Loucy (cell line): ENCODE data around the gene ADAMTS8.

Experiments used
- H2AFZ ChIP-seq: fragments of 200-600 bp; sonication (generic); 2 replicates; pipeline ENCODE4 v1.6.0; 2016; ENCODE audit warnings: antibody characterized with exemption, mild to moderate bottlenecking, low read length, moderate library complexity
- H3F3A ChIP-seq: fragments of 200-600 bp; 2 replicates; pipeline ENCODE4 v1.6.0; 2016; ENCODE audit warnings: antibody characterized with exemption, low read depth, mild to moderate bottlenecking
- H3K27me3 ChIP-seq: fragments of 200-600 bp; sonication (generic); 2 replicates; pipeline ENCODE4 v1.6.1; 2014; ENCODE audit warnings: low read length, mild to moderate bottlenecking; ENCODE audit not compliant: insufficient read depth, poor library complexity, severe bottlenecking
- H3K36me3 ChIP-seq: fragments of 200-600 bp; sonication (generic); 2 replicates; pipeline ENCODE4 v1.6.1; 2016; ENCODE audit warnings: low read length; ENCODE audit not compliant: insufficient read depth
- H3K4me1 ChIP-seq: fragments of 200-600 bp; sonication (generic); 2 replicates; pipeline ENCODE4 v1.5.1; 2014; ENCODE audit warnings: low read length, mild to moderate bottlenecking; ENCODE audit not compliant: insufficient read depth, poor library complexity, severe bottlenecking
- H3K4me2 ChIP-seq: fragments of 200-600 bp; sonication (generic); 2 replicates; pipeline ENCODE4 v1.6.0; 2014; ENCODE audit warnings: antibody characterized with exemption, low read length, low read depth, mild to moderate bottlenecking; ENCODE audit not compliant: poor library complexity, severe bottlenecking
- H3K4me3 ChIP-seq: fragments of 200-600 bp; sonication (generic); 2 replicates; pipeline ENCODE4 v1.5.1; 2014; ENCODE audit warnings: low read length, mild to moderate bottlenecking, mixed read lengths; ENCODE audit not compliant: poor library complexity, severe bottlenecking
- H3K79me2 ChIP-seq: fragments of 200-600 bp; sonication (generic); 2 replicates; pipeline ENCODE4 v1.6.1; 2014; ENCODE audit warnings: low read length; ENCODE audit not compliant: insufficient read depth
- H3K9ac ChIP-seq: fragments of 200-600 bp; sonication (generic); 2 replicates; pipeline ENCODE4 v1.6.0; 2014; ENCODE audit warnings: mild to moderate bottlenecking, low read depth, low read length, moderate library complexity; ENCODE audit not compliant: poor library complexity, severe bottlenecking
- H3K9me2 ChIP-seq: fragments of 200-600 bp; sonication (generic); replicated peaks from 2 replicates; pipeline ENCODE4 v1.6.1; 2016; ENCODE audit warnings: low read depth, low read length, mixed read lengths
- H3K9me3 ChIP-seq: fragments of 200-600 bp; sonication (generic); 2 replicates; pipeline ENCODE4 v1.6.1; 2014; ENCODE audit warnings: mild to moderate bottlenecking, antibody characterized with exemption, low read length, low read depth; ENCODE audit not compliant: insufficient read depth
- H4K20me1 ChIP-seq: fragments of 200-600 bp; sonication (generic); 2 replicates; pipeline ENCODE4 v1.6.0; 2014; ENCODE audit warnings: antibody characterized with exemption, low read length, mild to moderate bottlenecking; ENCODE audit not compliant: insufficient read depth, poor library complexity, severe bottlenecking
- EZH2phosphoT487 ChIP-seq: fragments of 200-600 bp; IDR thresholded peaks from 2 replicates; pipeline ENCODE4 v1.6.1; 2018; ENCODE audit warnings: antibody characterized with exemption, mild to moderate bottlenecking, moderate library complexity, borderline replicate concordance
- TF ChIP-seq, protein P1 (sequence below): fragments of 200-600 bp; sonication (generic); conservative IDR thresholded peaks from 2 replicates; pipeline ENCODE4 v1.5.1; 2014; ENCODE audit warnings: mild to moderate bottlenecking, antibody characterized with exemption, low read length

The ADAMTS8 gene

DNA sequence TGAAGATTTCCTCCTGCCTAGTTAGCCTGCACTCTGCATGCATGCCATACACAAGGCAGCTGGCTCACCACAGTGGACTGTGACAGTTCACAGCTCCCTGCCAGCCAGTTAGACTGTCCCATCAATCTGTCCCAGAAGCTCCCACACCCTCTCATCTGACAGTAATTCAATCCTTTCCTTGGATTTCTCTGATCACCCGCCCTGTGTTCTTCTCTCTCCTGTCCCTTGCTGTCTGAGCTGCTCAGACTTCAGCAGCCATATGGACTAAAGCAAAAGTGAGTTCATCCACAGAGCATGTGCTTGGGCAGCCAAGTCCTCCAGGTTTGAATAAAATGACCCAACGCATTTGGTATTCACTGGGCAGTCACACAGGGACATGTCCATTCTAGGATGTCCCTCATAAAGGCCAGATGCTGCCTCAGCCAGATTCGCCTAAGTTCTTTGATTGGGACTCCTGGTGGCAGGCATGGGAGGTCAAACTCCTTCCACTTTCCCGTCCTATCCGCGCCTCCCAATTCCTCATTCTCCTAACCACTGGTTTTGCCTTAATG is 59.2 kb downstream of the ADAMTS8 start:
- H4K20me1 ChIP-seq = no peaks in the 10 kb centered on the region
- H2AFZ ChIP-seq = no peak overlapping the region
- no peak overlapping the region for H3K4me2 ChIP-seq
- H3K4me1 ChIP-seq = no peaks in the 10 kb centered on the region
- H3K36me3 ChIP-seq = no peaks in the 10 kb centered on the region
- H3F3A ChIP-seq = no peaks in the 10 kb centered on the region
- H3K79me2 ChIP-seq = no peaks in the 10 kb centered on the region
- no peaks in the 10 kb centered on the region for H3K27me3 ChIP-seq
- no peak overlapping the region for H3K9ac ChIP-seq
- TF ChIP-seq EZH2phosphoT487 = no peak
- TF ChIP-seq, protein P1, sequence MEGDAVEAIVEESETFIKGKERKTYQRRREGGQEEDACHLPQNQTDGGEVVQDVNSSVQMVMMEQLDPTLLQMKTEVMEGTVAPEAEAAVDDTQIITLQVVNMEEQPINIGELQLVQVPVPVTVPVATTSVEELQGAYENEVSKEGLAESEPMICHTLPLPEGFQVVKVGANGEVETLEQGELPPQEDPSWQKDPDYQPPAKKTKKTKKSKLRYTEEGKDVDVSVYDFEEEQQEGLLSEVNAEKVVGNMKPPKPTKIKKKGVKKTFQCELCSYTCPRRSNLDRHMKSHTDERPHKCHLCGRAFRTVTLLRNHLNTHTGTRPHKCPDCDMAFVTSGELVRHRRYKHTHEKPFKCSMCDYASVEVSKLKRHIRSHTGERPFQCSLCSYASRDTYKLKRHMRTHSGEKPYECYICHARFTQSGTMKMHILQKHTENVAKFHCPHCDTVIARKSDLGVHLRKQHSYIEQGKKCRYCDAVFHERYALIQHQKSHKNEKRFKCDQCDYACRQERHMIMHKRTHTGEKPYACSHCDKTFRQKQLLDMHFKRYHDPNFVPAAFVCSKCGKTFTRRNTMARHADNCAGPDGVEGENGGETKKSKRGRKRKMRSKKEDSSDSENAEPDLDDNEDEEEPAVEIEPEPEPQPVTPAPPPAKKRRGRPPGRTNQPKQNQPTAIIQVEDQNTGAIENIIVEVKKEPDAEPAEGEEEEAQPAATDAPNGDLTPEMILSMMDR = no peak
- H3K9me3 ChIP-seq = no peaks in the 10 kb centered on the region
- no peak overlapping the region for H3K4me3 ChIP-seq
- H3K9me2 ChIP-seq = no peaks in the 10 kb centered on the region

DNA sequence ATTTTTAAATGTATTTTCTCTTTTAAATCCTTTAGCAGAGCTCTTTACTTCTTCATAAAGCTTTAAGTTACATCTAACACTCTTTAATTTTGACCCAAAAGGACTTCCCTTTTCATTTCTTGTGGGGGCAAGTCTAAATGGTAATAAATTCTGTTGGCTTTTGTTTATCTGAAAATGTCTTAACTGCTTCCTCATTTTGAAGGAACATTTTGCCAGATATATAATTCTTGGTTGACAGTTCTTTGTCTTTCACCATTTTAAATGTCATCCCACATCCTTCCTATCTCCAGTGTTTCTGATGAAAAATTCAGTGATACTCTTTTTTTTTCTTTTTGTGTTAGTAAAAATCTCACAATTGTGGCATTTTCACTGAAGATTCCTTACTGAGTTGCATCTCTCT is 69.0 kb downstream of the ADAMTS8 start:
- Histone ChIP-seq H4K20me1 (no peaks in the 10 kb centered on the region), H3K36me3 (no peaks in the 10 kb centered on the region), H3K9me2 (no peaks in the 10 kb centered on the region), H3K9ac (no peak overlapping the region), H3K9me3 (peaks cover 8% of the 10 kb centered on the region; the same call in 1 of the 2 replicates), H3K27me3 (no peaks in the 10 kb centered on the region), H3K4me2 (no peak overlapping the region), H3K4me1 (no peaks in the 10 kb centered on the region), H3K4me3 (no peak overlapping the region), H3F3A (no peaks in the 10 kb centered on the region), H3K79me2 (no peaks in the 10 kb centered on the region), H2AFZ (no peak overlapping the region)
- TF ChIP-seq, protein P1 = no peak
- no peak for TF ChIP-seq EZH2phosphoT487

DNA sequence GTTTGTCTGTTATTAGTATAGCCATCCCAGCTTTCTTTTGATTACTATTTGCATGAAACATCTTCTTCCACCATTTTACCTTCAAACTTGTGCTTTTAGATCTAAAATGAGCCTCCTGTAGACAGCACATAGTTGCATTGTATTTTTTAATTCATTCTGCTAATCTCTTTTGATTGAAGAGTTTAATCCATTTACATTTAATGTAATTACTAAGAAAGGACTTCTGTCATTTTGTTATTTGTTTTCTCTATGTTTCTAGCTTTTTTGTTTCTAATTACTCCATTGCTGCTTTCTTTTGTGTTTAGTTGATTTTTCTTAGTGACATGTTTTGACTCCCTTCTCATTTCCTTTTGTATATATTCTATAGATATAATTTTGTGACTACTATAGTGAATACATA is 70.0 kb downstream of the ADAMTS8 start:
- no peaks in the 10 kb centered on the region for H3K36me3 ChIP-seq
- no peak overlapping the region for H3K4me2 ChIP-seq
- no peaks in the 10 kb centered on the region for H3K27me3 ChIP-seq
- no peaks in the 10 kb centered on the region for H3K9me2 ChIP-seq
- H2AFZ ChIP-seq = no peak overlapping the region
- H3K79me2 ChIP-seq = no peaks in the 10 kb centered on the region
- no peaks in the 10 kb centered on the region for H4K20me1 ChIP-seq
- H3K4me1 ChIP-seq = no peaks in the 10 kb centered on the region
- no peak overlapping the region for H3K4me3 ChIP-seq
- no peak overlapping the region for H3K9ac ChIP-seq
- no peaks in the 10 kb centered on the region for H3F3A ChIP-seq
- peaks cover 8% of the 10 kb centered on the region; the same call in 1 of the 2 replicates for H3K9me3 ChIP-seq
- TF ChIP-seq, protein P1 = no peak
- no peak for TF ChIP-seq EZH2phosphoT487
